ENCODE data around the gene CCDC116. TPM values are rescaled to one million over a fixed set of nuclear protein-coding genes. Genes with fewer than 3 reads are reported as not detected.
"Not testable (repeated sequence)": the region's sequence is repeated elsewhere in the genome, so short reads cannot be mapped to it uniquely, and the experiment has no call there.

The CCDC116 gene
- polyA plus RNA-seq, 1 donor = 0.28 TPM

- WGBS (ENCODE audit: insufficient coverage, low lambda C conversion rate) = no CpG with 5 or more reads among the region's 9 CpGs
- H3K9me3 ChIP-seq (ENCODE audit: control insufficient read depth, low read depth, low read length) = no peaks in the 10 kb centered on the region
- H3K4me1 ChIP-seq (ENCODE audit: control insufficient read depth, insufficient read depth, low read length) = peaks cover 5% of the 10 kb centered on the region
- no peaks in the 10 kb centered on the region for H3K27me3 ChIP-seq (ENCODE audit: control insufficient read depth, insufficient read depth, low read length)
- H3K27ac ChIP-seq (ENCODE audit: low read length) = peak overlapping the region; percentile 55
- peaks cover 35% of the 10 kb centered on the region for H3K36me3 ChIP-seq (ENCODE audit: control insufficient read depth, insufficient read depth, low read length)
- no peak for DNase-seq
- H3K4me3 ChIP-seq (ENCODE audit: low read length) = no peak overlapping the region
Measured at GRCh38 chr22:21669026-21669425, 36.5 kb downstream of the CCDC116 start.

- H3K9me3 ChIP-seq (ENCODE audit: control insufficient read depth, low read depth, low read length) = peaks cover 4% of the 10 kb centered on the region
- DNase-seq = no peak
- H3K4me3 ChIP-seq (ENCODE audit: low read length) = no peak overlapping the region
- peaks cover 52% of the 10 kb centered on the region for H3K36me3 ChIP-seq (ENCODE audit: control insufficient read depth, insufficient read depth, low read length)
- H3K27me3 ChIP-seq (ENCODE audit: control insufficient read depth, insufficient read depth, low read length) = no peaks in the 10 kb centered on the region
- no peaks in the 10 kb centered on the region for H3K4me1 ChIP-seq (ENCODE audit: control insufficient read depth, insufficient read depth, low read length)
- 80% methylated on average over 1 of the region's 6 CpGs for WGBS (ENCODE audit: insufficient coverage, low lambda C conversion rate)
- no peak overlapping the region for H3K27ac ChIP-seq (ENCODE audit: low read length)
Measured at GRCh38 chr22:21672107-21672629, 39.6 kb downstream of the CCDC116 start.

GRCh38 chr22:21673534-21674321 is 41.2 kb downstream of the CCDC116 start:
- peaks cover 10% of the 10 kb centered on the region for H3K9me3 ChIP-seq (ENCODE audit: control insufficient read depth, low read depth, low read length)
- H3K27ac ChIP-seq (ENCODE audit: low read length) = no peak overlapping the region
- no peaks in the 10 kb centered on the region for H3K27me3 ChIP-seq (ENCODE audit: control insufficient read depth, insufficient read depth, low read length)
- H3K36me3 ChIP-seq (ENCODE audit: control insufficient read depth, insufficient read depth, low read length) = peaks cover 52% of the 10 kb centered on the region
- H3K4me1 ChIP-seq (ENCODE audit: control insufficient read depth, insufficient read depth, low read length) = no peaks in the 10 kb centered on the region
- DNase-seq = no peak
- no peak overlapping the region for H3K4me3 ChIP-seq (ENCODE audit: low read length)
- WGBS (ENCODE audit: insufficient coverage, low lambda C conversion rate) = no CpG with 5 or more reads among the region's 12 CpGs

- DNase-seq = no peak
- H3K9me3 ChIP-seq (ENCODE audit: control insufficient read depth, low read depth, low read length) = peaks cover 10% of the 10 kb centered on the region
- no peak overlapping the region for H3K27ac ChIP-seq (ENCODE audit: low read length)
- H3K36me3 ChIP-seq (ENCODE audit: control insufficient read depth, insufficient read depth, low read length) = peaks cover 55% of the 10 kb centered on the region
- H3K27me3 ChIP-seq (ENCODE audit: control insufficient read depth, insufficient read depth, low read length) = no peaks in the 10 kb centered on the region
- H3K4me3 ChIP-seq (ENCODE audit: low read length) = no peak overlapping the region
- H3K4me1 ChIP-seq (ENCODE audit: control insufficient read depth, insufficient read depth, low read length) = no peaks in the 10 kb centered on the region
- no CpG with 5 or more reads among the region's 12 CpGs for WGBS (ENCODE audit: insufficient coverage, low lambda C conversion rate)
Measured at GRCh38 chr22:21674638-21675245, 42.2 kb downstream of the CCDC116 start.

- Histone ChIP-seq H3K36me3 (ENCODE audit: control insufficient read depth, insufficient read depth, low read length) (peaks cover 51% of the 10 kb centered on the region), H3K27me3 (ENCODE audit: control insufficient read depth, insufficient read depth, low read length) (no peaks in the 10 kb centered on the region), H3K4me3 (ENCODE audit: low read length) (no peak overlapping the region), H3K27ac (ENCODE audit: low read length) (no peak overlapping the region), H3K9me3 (ENCODE audit: control insufficient read depth, low read depth, low read length) (peaks cover 10% of the 10 kb centered on the region), H3K4me1 (ENCODE audit: control insufficient read depth, insufficient read depth, low read length) (no peaks in the 10 kb centered on the region)
- no peak for DNase-seq
- no CpG with 5 or more reads among the region's 15 CpGs for WGBS (ENCODE audit: insufficient coverage, low lambda C conversion rate)
Measured at GRCh38 chr22:21677606-21678443, 45.3 kb downstream of the CCDC116 start.

GRCh38 chr22:21678842-21679241 is 46.3 kb downstream of the CCDC116 start:
- H3K9me3 ChIP-seq (ENCODE audit: control insufficient read depth, low read depth, low read length) = peaks cover 10% of the 10 kb centered on the region
- no CpG with 5 or more reads among the region's 12 CpGs for WGBS (ENCODE audit: insufficient coverage, low lambda C conversion rate)
- not testable (repeated sequence) for H3K4me1 ChIP-seq (ENCODE audit: control insufficient read depth, insufficient read depth, low read length); H3K27ac ChIP-seq (ENCODE audit: low read length); DNase-seq; H3K4me3 ChIP-seq (ENCODE audit: low read length); H3K27me3 ChIP-seq (ENCODE audit: control insufficient read depth, insufficient read depth, low read length)
- H3K36me3 ChIP-seq (ENCODE audit: control insufficient read depth, insufficient read depth, low read length) = peaks cover 48% of the 10 kb centered on the region

- no peaks in the 10 kb centered on the region for H3K4me1 ChIP-seq (ENCODE audit: control insufficient read depth, insufficient read depth, low read length)
- DNase-seq = no peak
- no peaks in the 10 kb centered on the region for H3K27me3 ChIP-seq (ENCODE audit: control insufficient read depth, insufficient read depth, low read length)
- no peak overlapping the region for H3K27ac ChIP-seq (ENCODE audit: low read length)
- H3K4me3 ChIP-seq (ENCODE audit: low read length) = no peak overlapping the region
- peaks cover 45% of the 10 kb centered on the region for H3K36me3 ChIP-seq (ENCODE audit: control insufficient read depth, insufficient read depth, low read length)
- peaks cover 10% of the 10 kb centered on the region for H3K9me3 ChIP-seq (ENCODE audit: control insufficient read depth, low read depth, low read length)
- 100% methylated on average over 1 of the region's 4 CpGs for WGBS (ENCODE audit: insufficient coverage, low lambda C conversion rate)
Measured at GRCh38 chr22:21679383-21679782, 46.8 kb downstream of the CCDC116 start.

GRCh38 chr22:21680830-21681565 is 48.4 kb downstream of the CCDC116 start:
- WGBS (ENCODE audit: insufficient coverage, low lambda C conversion rate) = no CpG with 5 or more reads among the region's 21 CpGs

GRCh38 chr22:21681566-21682370 is 49.2 kb downstream of the CCDC116 start:
- Histone ChIP-seq H3K36me3 (ENCODE audit: control insufficient read depth, insufficient read depth, low read length) (peaks cover 52% of the 10 kb centered on the region), H3K27ac (ENCODE audit: low read length) (no peak overlapping the region), H3K27me3 (ENCODE audit: control insufficient read depth, insufficient read depth, low read length) (no peaks in the 10 kb centered on the region), H3K4me3 (ENCODE audit: low read length) (no peak overlapping the region), H3K9me3 (ENCODE audit: control insufficient read depth, low read depth, low read length) (peaks cover 6% of the 10 kb centered on the region), H3K4me1 (ENCODE audit: control insufficient read depth, insufficient read depth, low read length) (no peaks in the 10 kb centered on the region)
- no CpG with 5 or more reads among the region's 24 CpGs for WGBS (ENCODE audit: insufficient coverage, low lambda C conversion rate)
- DNase-seq = no peak

More at GRCh38 chr22:21680830-21681565, 48.4 kb downstream of the CCDC116 start:
- Histone ChIP-seq H3K9me3 (ENCODE audit: control insufficient read depth, low read depth, low read length) (peaks cover 8% of the 10 kb centered on the region), H3K36me3 (ENCODE audit: control insufficient read depth, insufficient read depth, low read length) (peaks cover 46% of the 10 kb centered on the region), H3K4me1 (ENCODE audit: control insufficient read depth, insufficient read depth, low read length) (no peaks in the 10 kb centered on the region), H3K27me3 (ENCODE audit: control insufficient read depth, insufficient read depth, low read length) (no peaks in the 10 kb centered on the region), H3K4me3 (ENCODE audit: low read length) (no peak overlapping the region), H3K27ac (ENCODE audit: low read length) (no peak overlapping the region)
- no peak for DNase-seq

Data from large intestine (tissue), 3 donors.